ENCODE data around the gene NOL4. TPM values are rescaled to one million over a fixed set of nuclear protein-coding genes. Genes with fewer than 3 reads are reported as not detected.

The NOL4 gene
- total and polyA plus RNA-seq, 12 donors: 0.31 to 3.7 (median 1.6) TPM; not detected in 4

- Histone ChIP-seq H3K4me1 (replicated peaks in 1 of 2) (peaks cover 11 to 18% of the 10 kb centered on the region in 2 donors), H3K36me3 (replicated peaks in 1 of 2) (no peaks in the 10 kb centered on the region), H3K9me3 (replicated peaks in 1 of 3) (no peaks in the 10 kb centered on the region), H3K27ac (peak overlapping the region in 1 of 5 donors; percentile 12), H3K27me3 (peaks cover 30% of the 10 kb centered on the region), H3K4me3 (peak overlapping the region in 1 of 4 donors; percentile 23)
- no peak for DNase-seq
- no peak for TF ChIP-seq CTCF (IDR thresholded peaks at IDR 0.05)
- no peak for TF ChIP-seq POLR2A (IDR thresholded peaks at IDR 0.05)
- 3 to 9% (median 6%) methylated on average over 3 of the region's 3 CpGs for WGBS, 4 donors
- intact Hi-C loops (cut with DNase I): no loop called here
These were observed 473 bp upstream of the NOL4 start for GRCh38 chr18:34225218-34225553.

DNA sequence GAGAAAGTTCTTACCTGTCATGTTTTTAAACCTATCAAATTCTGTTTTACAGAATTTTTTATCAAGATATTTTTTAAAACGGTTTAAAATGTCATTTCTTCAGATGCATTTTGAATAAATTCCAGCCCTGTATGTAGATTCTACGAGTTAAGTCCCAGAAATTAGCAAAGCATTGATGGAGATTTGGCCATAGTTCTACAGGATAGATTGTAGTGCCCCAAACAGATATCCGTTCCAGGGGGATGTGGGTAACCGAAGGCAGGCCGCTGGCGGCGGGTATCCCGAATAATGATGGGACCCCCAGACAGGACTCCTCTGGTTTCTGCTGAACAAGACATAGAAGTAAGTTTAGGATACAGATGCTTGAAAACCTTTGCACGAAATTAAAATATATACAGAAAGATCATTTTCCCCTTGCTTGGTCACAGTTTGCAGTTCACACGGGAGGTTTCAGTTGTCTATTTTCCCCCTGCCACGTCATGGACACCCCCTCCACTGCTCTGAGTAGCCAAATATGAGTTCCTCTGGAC is 755 bp downstream of the NOL4 start:
- Histone ChIP-seq H3K4me1 (replicated peaks in 1 of 2) (peaks cover 11 to 18% of the 10 kb centered on the region in 2 donors), H3K9me3 (replicated peaks in 1 of 3) (no peaks in the 10 kb centered on the region), H3K36me3 (replicated peaks in 1 of 2) (no peaks in the 10 kb centered on the region), H3K4me3 (no peak overlapping the region), H3K27ac (peak overlapping the region in 1 of 5 donors; percentile 59), H3K27me3 (peaks cover 30% of the 10 kb centered on the region)
- intact Hi-C loops (cut with DNase I): no loop called here
- WGBS, 4 donors: 2 to 3% (median 2%) methylated on average over 11 of the region's 11 CpGs
- TF ChIP-seq CTCF (IDR thresholded peaks at IDR 0.05) (no peak), POLR2A (IDR thresholded peaks at IDR 0.05) (no peak)
- DNase-seq: no peak

- peaks cover 11 to 18% of the 10 kb centered on the region in 2 donors for H3K4me1 ChIP-seq (replicated peaks in 1 of 2)
- 1 to 6% (median 2%) methylated on average over 23 to 51 of the region's 51 CpGs for WGBS, 4 donors
- peaks cover 30% of the 10 kb centered on the region for H3K27me3 ChIP-seq
- peak overlapping the region in 1 of 4 donors; percentile 28 for H3K4me3 ChIP-seq
- no peaks in the 10 kb centered on the region for H3K9me3 ChIP-seq (replicated peaks in 1 of 3)
- H3K36me3 ChIP-seq (replicated peaks in 1 of 2): no peaks in the 10 kb centered on the region
- no peak for TF ChIP-seq CTCF (IDR thresholded peaks at IDR 0.05)
- TF ChIP-seq POLR2A (IDR thresholded peaks at IDR 0.05): no peak
- peak in 1 of 7 donors; percentile 13 for DNase-seq
- intact Hi-C loops (cut with DNase I): no loop called here
- peak overlapping the region in 1 of 5 donors; percentile 54 for H3K27ac ChIP-seq
These were observed 1.4 kb downstream of the NOL4 start for GRCh38 chr18:34223164-34223892.

- DNase-seq: peak in 3 of 7 donors; percentile 14 to 61 (median 19)
- Histone ChIP-seq H3K4me3 (peak overlapping the region in 2 of 4 donors; percentile 0 to 28), H3K27ac (peak overlapping the region in 1 of 5 donors; percentile 54), H3K27me3 (peaks cover 30% of the 10 kb centered on the region), H3K9me3 (replicated peaks in 1 of 3) (no peaks in the 10 kb centered on the region), H3K36me3 (replicated peaks in 1 of 2) (no peaks in the 10 kb centered on the region), H3K4me1 (replicated peaks in 1 of 2) (peaks cover 11 to 18% of the 10 kb centered on the region in 2 donors)
- TF ChIP-seq POLR2A (IDR thresholded peaks at IDR 0.05): no peak
- no peak for TF ChIP-seq CTCF (IDR thresholded peaks at IDR 0.05)
- 0 to 5% (median 1%) methylated on average over 25 to 68 of the region's 68 CpGs for WGBS, 4 donors
- intact Hi-C loops (cut with DNase I): no loop called here
These were observed 2.2 kb downstream of the NOL4 start for GRCh38 chr18:34222307-34223163.
